Heart left ventricle (tissue), 13 donors: ENCODE measurements around the gene OR1I1.
"Not testable (repeated sequence)": the region's sequence is repeated elsewhere in the genome, so short reads cannot be mapped to it uniquely, and the experiment has no call there.

Source experiments
- POLR2A ChIP-seq, 2 donors: fragments of 450-650 bp; IDR thresholded peaks; one replicate each; pipeline ENCODE4 v1.6.1; 2017; ENCODE audit warnings: antibody characterized with exemption in 2 of 2, mild to moderate bottlenecking in 2 of 2, moderate library complexity in 2 of 2
- TF ChIP-seq, protein P1 (sequence below), 12 donors: fragments of 200-600 bp; sonication (generic) in 4 of 12; IDR thresholded peaks; one replicate each; pipeline versions ENCODE4 v1.5.0 to v1.8.0; 2018 to 2022; ENCODE audit warnings: antibody characterized with exemption in 12 of 12, mild to moderate bottlenecking in 5 of 12
- donor health status: ischemic (EF 13 %, LVEDD 7.1; RV severe dilation, severe dysfunction).
- donor health status: DM: no; HTN: yes; CAD: no.
- donor health status: DM: no; HTN: no; CAD: no.
- donor health status: ischemic (EF 25% LVEDD 6.9; RV normal size, moderate dysfunction).
- donor health status: ischemic (EF 25% LVEDD 5.7; RV mildly dilated, moderate dysfunction).
- donor health status: ischemic (EF 35%, LVEDD 5.7; RV mildly dilated, moderate dysfunction).
- donor health status: nonischemic (EF 11% LVEDD 7.7; RV severe dilation, severe dysfunction).
- donor health status: DM: yes; HTN: yes; CAD: no.
- donor health status: PGD.
- donor health status: ischemic (EF 29% LVEDD 5.4; RV normal size, mild dysfunction).
- donor health status: nonischemic (EF 23%, LVEDD 6.1; RV moderate dilation, normal function).

DNA sequence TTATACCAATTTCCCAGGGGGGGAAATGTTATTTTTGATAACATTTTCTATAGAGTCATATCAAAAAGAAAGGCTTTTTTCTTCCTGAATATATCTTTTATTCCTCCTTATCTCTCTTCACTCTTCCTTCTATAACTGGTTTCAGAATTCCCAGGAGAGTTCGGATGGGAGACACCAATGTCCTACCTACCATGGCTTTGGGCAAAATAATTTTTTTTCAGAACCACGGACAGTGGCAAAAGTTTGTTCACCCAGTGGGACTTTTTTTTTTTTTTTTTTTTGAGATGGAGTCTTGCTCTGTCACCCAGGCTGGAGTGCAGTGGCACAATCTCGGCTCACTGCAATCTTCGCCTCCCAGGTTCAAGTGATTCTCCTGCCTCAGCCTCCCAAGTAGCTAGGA, 2.0 kb upstream of the OR1I1 start:
- TF ChIP-seq, protein P1, sequence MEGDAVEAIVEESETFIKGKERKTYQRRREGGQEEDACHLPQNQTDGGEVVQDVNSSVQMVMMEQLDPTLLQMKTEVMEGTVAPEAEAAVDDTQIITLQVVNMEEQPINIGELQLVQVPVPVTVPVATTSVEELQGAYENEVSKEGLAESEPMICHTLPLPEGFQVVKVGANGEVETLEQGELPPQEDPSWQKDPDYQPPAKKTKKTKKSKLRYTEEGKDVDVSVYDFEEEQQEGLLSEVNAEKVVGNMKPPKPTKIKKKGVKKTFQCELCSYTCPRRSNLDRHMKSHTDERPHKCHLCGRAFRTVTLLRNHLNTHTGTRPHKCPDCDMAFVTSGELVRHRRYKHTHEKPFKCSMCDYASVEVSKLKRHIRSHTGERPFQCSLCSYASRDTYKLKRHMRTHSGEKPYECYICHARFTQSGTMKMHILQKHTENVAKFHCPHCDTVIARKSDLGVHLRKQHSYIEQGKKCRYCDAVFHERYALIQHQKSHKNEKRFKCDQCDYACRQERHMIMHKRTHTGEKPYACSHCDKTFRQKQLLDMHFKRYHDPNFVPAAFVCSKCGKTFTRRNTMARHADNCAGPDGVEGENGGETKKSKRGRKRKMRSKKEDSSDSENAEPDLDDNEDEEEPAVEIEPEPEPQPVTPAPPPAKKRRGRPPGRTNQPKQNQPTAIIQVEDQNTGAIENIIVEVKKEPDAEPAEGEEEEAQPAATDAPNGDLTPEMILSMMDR (IDR thresholded peaks at IDR 0.05), result not testable (repeated sequence)
- TF ChIP-seq POLR2A (IDR thresholded peaks at IDR 0.05), result not testable (repeated sequence)
